Amniotic stem cell (primary cell): Measurements from ENCODE around the gene ZNF573.
A peak's percentile ranks its signal among the peaks of the same experiment; 100 is the strongest.
"Not testable (repeated sequence)": the region's sequence is repeated elsewhere in the genome, so short reads cannot be mapped to it uniquely, and the experiment has no call there.

ENCODE experiments used
- DNase-seq: peaks from one replicate; lab custom pipeline; 2025; lab: John Stamatoyannopoulos, UW

The ZNF573 gene

GRCh38 chr19:37779127-37780005 lies at the start of gene ZNF573:
ZNF573 (minus strand) TSS chr19:37779586; CDS start chr19:37773729, 5,857 bp downstream.
- DNase-seq = peak; percentile 87

DNA sequence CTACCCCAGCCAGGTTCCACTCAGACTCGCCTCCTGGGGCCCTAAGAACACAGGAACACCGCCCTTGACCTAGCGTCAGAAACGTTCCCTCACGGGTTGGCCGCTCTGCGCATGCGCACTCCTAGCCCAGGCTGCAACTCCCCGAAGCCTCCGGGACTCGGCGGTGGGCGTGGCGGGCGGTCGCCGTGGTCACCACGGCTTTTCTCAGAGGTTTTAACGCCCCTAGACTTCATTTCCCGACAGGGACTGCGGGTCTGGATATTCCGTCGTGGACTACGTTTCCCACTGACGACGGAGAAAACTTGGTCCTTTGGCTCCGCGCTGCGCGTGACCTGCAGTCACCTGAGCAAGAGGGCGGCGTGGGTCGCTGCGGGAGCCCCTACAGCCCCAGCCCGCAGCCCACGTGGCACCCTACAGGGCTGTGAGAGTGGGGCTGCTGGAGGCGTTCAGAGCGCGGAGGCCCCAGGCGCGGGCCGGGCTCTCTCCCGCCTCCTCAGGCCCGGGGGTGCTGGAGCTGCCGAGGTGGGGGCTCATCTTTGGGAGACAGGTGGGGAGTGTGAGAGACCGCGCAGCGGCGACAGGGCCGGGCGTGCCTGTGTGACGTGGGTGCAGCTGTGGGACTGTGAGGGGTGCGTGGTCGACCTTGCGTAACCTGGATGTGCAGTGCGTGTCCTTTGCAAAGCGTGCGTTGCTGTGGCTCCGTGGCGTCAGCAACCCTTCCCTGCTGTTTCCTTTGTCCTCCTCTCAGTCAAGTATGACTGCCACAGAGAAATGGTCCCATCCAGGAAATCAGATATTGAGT lies 38.0 kb upstream of the ZNF573 start:
- DNase-seq = no peak

DNA sequence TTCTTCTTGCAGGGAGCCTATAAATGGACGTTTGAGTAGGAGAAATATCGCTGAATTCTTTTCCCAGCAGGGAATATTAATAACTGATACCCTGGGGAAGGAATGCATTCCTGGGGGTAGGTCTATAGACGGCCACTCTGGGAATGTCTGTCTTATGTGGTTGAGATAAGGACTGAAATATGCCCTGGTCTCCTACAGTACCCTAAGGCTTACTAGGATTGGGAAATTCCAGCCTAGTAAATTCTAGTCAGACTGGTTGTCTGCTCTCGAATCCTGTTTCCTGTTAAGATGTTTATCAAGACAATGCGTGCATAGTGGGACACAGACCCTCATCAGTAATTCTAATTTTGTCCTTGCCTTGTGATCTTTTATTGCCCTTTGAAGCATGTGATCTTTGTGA lies 36.2 kb upstream of the ZNF573 start:
- DNase-seq = not testable (repeated sequence)

- no peak for DNase-seq
Observed at GRCh38 chr19:37813340-37813739, 34.0 kb upstream of the ZNF573 start.

- no peak for DNase-seq
Observed at GRCh38 chr19:37809366-37809765, 30.0 kb upstream of the ZNF573 start.

GRCh38 chr19:37803249-37803840 lies 24.0 kb upstream of the ZNF573 start:
- no peak for DNase-seq

DNA sequence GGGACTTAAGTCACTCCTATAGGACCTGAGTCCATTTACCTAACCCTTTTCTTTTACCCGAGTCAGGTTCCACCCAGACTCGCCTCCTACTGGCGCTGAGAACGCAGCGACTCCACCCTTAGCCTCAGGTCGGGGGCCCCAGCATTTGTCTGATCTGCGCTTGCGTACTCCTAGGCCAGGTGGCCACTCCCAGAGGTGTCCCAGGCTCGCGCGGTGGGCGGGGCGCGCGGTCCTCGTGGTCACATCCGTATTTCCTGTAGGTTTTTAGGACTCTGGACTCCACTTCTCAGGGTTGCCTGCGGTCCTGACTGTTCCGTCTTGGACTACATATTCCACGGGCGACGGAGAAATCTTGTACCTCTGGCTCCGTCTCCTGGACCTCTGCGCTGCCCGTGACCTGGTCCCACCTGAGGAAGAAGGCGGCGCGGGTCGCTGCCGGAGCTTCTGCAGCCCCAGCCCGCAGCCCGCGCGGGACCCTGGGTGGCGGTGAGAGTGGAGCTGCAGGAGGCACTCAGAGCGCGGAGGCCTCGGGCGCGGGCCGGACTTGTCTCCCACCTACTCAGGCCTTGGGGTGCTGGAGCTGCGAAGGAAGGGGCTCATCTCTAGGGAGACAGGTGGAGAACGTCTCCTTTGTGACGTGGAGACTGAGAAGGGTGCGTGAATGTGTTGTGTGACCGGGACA lies 11.0 kb upstream of the ZNF573 start:
- no peak for DNase-seq

- DNase-seq = no peak
Observed at GRCh38 chr19:37778613-37779126, 716 bp downstream of the ZNF573 start.

DNA sequence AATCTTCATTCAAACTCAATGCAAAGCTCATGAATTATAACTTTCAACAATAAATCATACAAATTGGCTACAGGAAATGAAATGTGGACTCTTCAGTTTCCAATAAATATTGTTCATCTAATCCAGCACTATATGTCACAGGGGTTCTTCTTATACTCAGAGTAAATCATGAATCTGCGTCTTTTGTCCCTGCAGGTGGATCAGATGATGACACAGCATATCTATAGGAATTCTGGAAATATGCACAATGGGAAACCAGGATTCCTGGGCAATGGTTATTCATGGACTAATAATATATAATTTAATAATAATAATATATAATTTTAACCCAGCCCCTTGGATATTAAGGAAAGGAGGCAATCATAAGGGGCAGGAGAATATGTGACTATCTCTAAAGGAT lies 8.4 kb downstream of the ZNF573 start:
- no peak for DNase-seq

DNA sequence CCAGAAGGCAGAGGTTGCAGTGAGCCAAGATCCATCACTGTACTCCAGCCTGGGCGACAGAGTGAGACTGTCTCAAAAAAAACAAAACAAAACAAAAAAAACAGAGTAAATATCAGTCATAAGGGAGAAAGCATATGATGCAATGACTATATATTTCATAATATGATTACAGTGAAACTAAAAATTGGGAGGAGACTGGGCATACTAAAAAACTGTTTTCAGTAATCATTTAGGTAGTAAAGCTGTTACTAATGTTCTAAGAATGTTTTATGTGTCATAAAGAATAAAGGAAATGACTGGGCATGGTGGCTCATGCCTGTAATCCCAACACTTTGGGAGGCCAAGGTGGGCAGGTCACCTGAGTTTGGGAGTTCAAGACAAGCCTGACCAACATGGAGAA lies 15.9 kb downstream of the ZNF573 start:
- DNase-seq = no peak

DNA sequence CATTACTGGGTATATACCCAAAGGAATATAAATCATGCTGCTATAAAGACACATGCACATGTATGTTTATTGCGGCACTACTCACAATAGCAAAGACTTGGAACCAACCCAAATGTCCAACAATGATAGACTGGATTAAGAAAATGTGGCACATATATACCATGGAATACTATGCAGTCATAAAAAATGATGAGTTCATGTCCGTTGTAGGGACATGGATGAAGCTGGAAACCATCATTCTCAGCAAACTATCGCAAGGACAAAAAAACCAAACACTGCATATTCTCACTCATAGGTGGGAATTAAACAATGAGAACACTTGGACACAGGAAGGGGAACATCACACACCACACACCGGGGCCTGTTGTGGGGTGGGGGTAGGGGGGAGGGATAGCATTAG lies 21.7 kb downstream of the ZNF573 start:
- DNase-seq = not testable (repeated sequence)

- DNase-seq = no peak
Observed at GRCh38 chr19:37738371-37738770, 41.0 kb downstream of the ZNF573 start.

DNA sequence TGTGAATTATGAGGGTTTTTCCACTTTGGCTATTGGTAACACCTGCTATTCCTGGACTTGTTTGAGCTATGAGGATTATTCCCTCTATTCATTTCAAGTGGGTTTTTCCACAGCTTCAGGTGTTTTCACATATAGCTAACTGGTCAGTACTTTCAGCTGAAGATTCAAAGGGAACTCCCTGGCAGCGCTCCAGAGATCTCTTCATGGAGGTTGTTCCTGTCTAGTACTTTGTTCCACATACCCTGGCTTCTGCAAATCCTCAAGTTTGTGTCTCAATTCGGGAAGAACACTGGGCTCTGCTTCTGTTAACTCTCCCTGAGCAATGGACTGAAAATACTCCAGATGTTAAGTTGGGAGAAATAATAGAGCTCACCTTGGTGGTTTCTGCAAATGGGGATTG lies 54.2 kb downstream of the ZNF573 start:
- DNase-seq = no peak

- DNase-seq = no peak
Observed at GRCh38 chr19:37719927-37720265, 59.5 kb downstream of the ZNF573 start.

GRCh38 chr19:37719111-37719926 lies 60.1 kb downstream of the ZNF573 start, which contains the start of gene ZNF607:
ZNF607 (minus strand) TSS chr19:37719761; CDS start chr19:37711618, 8,143 bp downstream.
- peak; percentile 84 for DNase-seq

DNA sequence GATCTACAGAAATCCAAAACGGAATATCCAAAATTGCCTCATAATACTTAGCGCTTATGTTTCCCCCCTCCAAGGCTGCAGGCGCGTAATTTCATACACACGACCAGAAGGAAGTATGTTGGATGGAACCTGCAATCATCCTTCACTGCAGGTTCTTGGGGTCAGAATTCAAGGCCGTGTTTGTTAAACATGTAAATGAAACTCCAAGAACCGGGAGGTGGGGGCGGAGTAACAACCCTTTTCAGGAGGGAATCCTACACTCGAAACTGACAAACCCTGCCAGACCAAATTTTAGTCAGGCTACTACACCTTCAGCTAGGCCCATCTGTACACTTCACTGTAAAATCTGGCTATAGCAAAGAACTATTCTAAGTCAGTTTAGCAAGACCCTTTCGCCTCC lies 61.1 kb downstream of the ZNF573 start:
- DNase-seq = no peak

DNA sequence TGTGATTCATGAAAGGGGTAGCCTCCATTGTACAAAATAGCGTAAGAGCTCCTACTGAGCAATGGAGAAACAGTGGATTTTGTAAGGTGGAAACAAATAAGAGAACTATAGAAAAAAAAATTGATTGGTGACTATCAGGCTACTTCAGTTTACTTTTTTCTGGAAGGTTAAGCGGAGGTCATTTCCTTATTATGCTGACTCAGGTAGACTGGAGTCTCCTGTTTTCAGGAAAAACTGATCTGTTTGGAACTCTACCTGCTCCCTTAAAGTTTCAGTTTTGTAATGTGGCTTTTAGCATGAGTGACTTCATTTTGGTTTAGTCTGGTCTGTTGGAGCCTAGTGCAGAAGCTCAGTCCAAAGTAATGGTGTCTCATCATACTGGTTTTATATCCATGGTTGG lies 63.2 kb downstream of the ZNF573 start:
- no peak for DNase-seq

DNA sequence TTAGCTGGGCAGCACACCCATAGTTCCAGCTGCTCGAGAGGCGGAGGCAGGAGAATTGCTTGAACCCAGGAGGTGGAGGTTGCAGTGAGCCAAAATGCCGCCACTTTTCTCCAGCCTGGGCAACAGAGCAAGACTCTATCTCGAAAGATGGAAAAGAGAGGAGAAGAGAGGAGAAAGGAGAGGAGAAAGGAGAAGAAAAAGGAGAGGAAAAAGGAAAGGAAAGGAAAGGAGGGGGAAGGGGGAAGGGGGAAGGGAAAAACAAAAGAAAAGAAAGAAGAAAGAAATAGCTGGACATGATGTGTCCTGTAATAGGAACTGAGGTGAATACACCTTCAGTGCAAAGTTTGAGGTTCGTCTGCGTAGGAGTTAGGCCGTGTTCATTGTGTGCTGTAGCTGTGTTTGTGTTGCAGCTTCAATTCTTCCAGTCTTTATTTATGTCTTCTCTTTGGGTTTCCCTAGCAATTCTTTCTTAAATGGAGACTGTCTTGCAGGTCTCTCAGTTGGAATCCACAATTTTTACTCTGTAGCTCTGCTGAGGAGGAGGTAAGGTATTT lies 73.3 kb downstream of the ZNF573 start:
- no peak for DNase-seq

- DNase-seq = no peak
Observed at GRCh38 chr19:37699057-37699456, 80.3 kb downstream of the ZNF573 start.

DNA sequence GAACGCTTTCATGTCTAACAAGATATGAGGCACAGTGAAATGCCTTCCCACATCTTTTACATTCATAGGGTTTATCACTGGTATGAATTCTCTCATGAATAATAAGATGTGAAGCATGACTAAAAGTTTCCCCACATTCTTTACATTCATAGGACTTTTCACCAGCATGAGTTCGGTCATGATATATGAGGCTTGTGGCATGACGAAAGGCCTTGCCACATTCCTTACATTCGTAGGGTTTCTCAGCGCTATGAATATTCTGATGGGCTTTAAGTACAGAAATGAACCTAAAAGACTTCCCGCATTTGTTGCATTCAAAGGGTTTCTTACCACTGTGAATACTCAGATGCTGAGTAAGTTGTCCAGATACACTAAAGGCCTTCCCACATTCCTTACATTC lies 81.2 kb downstream of the ZNF573 start:
- DNase-seq = no peak
